Stimulated activated naive CD8-positive, alpha-beta T cell treated with anti-CD3 and anti-CD28 coated beads, Interleukin-15, amount 100 ng/mL, for 72 hours (primary cell): ENCODE measurements around the gene CALY.
A peak's percentile ranks its signal among the peaks of the same experiment; 100 is the strongest.

Experiments used
- ATAC-seq: fragments of 150-1000 bp; cut with Tn5 transposase; 2 replicates; pipeline ENCODE4 v1.10.0; 2021; ENCODE audit warnings: mild to moderate bottlenecking, moderate library complexity
- DNase-seq, 2 donors: peaks; one replicate each; pipeline ENCODE4 v3.0.0; 2021 to 2022
- H3K27ac Mint-ChIP-seq, 2 donors: one replicate each; pipeline ENCODE4 v1.8.0; 2022; ENCODE audit warnings: mild to moderate bottlenecking in 2 of 2, mixed read lengths in 2 of 2, moderate library complexity in 2 of 2
- H3K27me3 Mint-ChIP-seq: one replicate; pipeline ENCODE4 v1.8.0; 2022; ENCODE audit warnings: mixed read lengths
- H3K4me1 Mint-ChIP-seq: one replicate; pipeline ENCODE4 v1.8.0; 2022; ENCODE audit warnings: mild to moderate bottlenecking, mixed read lengths
- H3K4me3 Mint-ChIP-seq, 2 donors: one replicate each; pipeline ENCODE4 v1.8.0; 2022; ENCODE audit warnings: mild to moderate bottlenecking in 2 of 2, mixed read lengths in 2 of 2, moderate library complexity in 1 of 2
- H3K9me3 Mint-ChIP-seq, 2 donors: one replicate each; pipeline ENCODE4 v1.8.0; 2022; ENCODE audit warnings: mixed read lengths in 2 of 2

The CALY gene

DNA sequence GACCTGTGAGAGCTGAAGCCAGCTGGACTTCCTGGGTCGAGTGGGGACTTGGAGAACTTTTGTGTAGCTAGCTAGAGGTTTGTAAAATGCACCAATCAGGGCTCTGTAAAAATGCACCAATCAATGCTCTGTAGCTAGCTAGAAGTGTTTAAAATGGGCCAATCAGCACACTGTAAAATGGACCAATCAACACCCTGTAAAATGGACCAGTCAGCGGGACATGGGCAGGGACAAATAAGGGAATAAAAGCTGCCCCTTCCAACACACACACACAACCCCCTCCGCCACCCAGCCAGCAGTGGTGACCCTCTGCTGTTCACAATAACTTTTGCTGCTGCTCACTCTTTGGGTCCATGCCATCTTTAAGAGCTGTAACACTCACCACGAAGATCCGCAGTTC is 20.8 kb downstream of the CALY start:
- Mint-ChIP-seq H3K27ac (no peak overlapping the region), H3K27me3 (peaks cover 21% of the 10 kb centered on the region), H3K4me3 (no peak overlapping the region), H3K9me3 (no peaks in the 10 kb centered on the region), H3K4me1 (peaks cover 31% of the 10 kb centered on the region)
- ATAC-seq (no peak), DNase-seq (no peak)

DNA sequence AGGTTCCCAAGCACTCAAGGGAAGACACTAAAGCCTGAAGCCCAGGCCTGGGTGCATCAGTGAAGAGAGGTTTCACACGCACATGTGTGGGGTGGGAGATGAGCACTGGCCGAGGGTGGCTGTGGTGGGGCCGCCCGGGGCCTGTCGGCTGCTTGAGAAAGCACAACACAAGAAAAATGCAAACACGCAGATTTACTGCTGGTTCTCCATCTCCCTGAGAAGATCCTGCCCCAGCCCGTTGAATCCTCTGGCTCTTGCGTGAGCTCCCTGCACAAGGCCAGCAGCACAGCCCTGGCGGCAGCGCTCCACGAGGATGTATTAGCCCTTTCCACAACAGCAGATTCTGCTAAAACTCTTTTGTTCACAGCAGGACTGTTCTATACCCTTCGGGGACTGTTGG is 21.8 kb downstream of the CALY start:
- H3K4me3 Mint-ChIP-seq: no peak overlapping the region
- H3K4me1 Mint-ChIP-seq: peaks cover 33% of the 10 kb centered on the region

DNA sequence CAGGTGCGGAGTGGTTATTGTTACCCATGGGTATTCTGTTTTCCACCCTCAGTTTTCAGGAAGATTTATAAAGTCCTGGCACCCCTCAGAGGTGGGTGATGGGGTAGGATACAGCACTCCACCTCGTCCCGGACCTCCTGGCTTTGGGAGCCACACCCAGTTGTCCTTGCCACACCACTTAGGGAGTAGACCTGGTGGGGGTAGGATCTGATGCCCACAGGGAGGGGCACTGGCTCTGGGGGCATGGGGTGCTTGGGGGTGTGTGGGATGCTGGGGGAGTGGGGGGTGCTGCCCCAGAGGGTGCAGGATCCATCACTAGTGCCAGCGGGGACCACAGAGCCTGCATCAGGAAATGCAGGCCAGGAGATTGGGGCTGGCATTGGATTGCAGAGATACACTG is 23.5 kb downstream of the CALY start:
- peaks cover 29% of the 10 kb centered on the region for H3K4me1 Mint-ChIP-seq
- no peak for ATAC-seq
- H3K27me3 Mint-ChIP-seq: no peaks in the 10 kb centered on the region
- H3K9me3 Mint-ChIP-seq: no peaks in the 10 kb centered on the region
- H3K27ac Mint-ChIP-seq: peak overlapping the region in 1 of 2 donors; percentile 33
- no peak overlapping the region for H3K4me3 Mint-ChIP-seq
- no peak for DNase-seq

More for the DNA sequence above, 21.8 kb downstream of the CALY start:
- DNase-seq (no peak), ATAC-seq (no peak)
- Mint-ChIP-seq H3K27ac (no peak overlapping the region), H3K9me3 (no peaks in the 10 kb centered on the region), H3K27me3 (peaks cover 12% of the 10 kb centered on the region)

DNA sequence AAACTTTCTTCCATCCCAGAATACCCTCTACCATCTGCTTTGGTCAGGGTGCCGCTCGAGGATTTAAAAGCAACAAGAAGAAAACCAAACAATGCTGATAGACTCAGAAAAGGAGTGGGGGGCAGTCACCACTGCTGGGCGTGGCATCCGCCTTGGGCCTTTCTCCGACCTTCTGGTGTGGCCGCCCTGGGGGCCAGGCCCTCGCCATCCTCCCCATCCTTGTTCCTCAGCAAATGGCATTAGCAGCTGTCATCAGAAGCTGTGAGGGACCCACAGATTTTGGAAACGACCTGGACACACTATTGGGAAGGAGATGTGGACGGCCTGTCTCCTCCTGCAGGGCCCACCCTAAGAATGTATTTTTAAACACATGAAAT is 23.9 kb downstream of the CALY start:
- H3K4me1 Mint-ChIP-seq: peaks cover 31% of the 10 kb centered on the region
- H3K27ac Mint-ChIP-seq: no peak overlapping the region
- H3K4me3 Mint-ChIP-seq: no peak overlapping the region
- no peaks in the 10 kb centered on the region for H3K27me3 Mint-ChIP-seq
- ATAC-seq: no peak
- H3K9me3 Mint-ChIP-seq: no peaks in the 10 kb centered on the region
- no peak for DNase-seq

DNA sequence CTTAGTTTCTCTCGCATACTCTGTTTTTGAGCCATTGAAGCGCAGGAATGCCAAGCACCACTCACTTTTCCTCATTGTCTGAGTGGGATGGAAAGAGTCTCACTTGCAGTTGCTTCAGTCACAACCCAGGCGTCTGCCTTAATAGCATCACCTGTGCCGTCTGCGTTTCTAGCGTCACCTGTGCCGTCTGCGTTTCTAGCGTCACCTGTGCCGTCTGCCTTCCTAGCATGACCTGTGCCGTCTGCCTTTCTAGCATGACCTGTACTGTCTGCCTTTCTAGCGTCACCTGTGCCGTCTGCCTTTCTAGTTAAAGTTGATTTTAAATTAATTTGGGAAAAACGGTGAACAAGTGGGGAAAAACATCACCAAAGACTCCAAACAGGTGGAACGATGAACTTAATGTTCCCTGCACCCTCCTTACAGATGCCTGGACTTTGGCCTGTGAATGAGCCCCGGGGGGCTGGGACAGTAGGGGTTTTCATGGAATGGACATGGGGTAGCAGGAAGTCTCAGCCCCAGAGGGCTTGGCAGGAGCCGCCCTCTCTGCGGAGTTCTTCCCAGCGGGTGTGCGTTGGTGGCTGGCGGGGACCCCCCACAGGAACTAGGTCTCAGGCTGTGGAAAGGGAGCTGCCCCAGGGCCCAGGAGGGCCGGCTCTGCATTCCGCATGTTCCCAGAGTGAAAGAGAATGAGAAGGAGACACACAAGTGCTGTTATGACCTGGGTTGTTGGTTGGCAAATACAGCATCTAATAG is 24.5 kb downstream of the CALY start:
- H3K4me3 Mint-ChIP-seq: no peak overlapping the region
- H3K4me1 Mint-ChIP-seq: peaks cover 37% of the 10 kb centered on the region
- H3K9me3 Mint-ChIP-seq: no peaks in the 10 kb centered on the region
- peak overlapping the region in 1 of 2 donors; percentile 49 for H3K27ac Mint-ChIP-seq
- no peak for ATAC-seq
- DNase-seq: no peak
- H3K27me3 Mint-ChIP-seq: no peaks in the 10 kb centered on the region

DNA sequence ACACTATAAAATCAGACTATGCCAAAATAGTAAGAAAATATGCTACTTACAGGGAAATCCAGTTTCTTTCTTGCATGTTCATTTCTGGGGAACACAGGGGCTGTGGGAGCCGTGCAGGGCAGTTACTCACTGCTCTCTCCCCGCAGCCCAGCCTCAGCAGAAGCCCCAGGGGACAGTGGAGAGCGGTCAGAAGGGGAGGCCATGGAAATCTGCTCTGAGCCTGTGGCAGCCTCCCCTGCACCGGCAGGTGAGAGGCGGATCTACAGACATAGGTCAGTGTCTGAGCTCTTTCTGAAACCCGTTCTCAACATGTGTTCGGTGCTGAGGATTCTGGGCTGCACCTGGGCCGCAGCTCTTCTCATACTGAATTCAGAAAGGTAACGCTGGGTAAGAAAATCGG is 25.1 kb downstream of the CALY start:
- no peaks in the 10 kb centered on the region for H3K27me3 Mint-ChIP-seq
- H3K9me3 Mint-ChIP-seq: no peaks in the 10 kb centered on the region
- no peak overlapping the region for H3K4me3 Mint-ChIP-seq
- DNase-seq (no peak), ATAC-seq (no peak)
- H3K4me1 Mint-ChIP-seq: peaks cover 38% of the 10 kb centered on the region
- no peak overlapping the region for H3K27ac Mint-ChIP-seq

DNA sequence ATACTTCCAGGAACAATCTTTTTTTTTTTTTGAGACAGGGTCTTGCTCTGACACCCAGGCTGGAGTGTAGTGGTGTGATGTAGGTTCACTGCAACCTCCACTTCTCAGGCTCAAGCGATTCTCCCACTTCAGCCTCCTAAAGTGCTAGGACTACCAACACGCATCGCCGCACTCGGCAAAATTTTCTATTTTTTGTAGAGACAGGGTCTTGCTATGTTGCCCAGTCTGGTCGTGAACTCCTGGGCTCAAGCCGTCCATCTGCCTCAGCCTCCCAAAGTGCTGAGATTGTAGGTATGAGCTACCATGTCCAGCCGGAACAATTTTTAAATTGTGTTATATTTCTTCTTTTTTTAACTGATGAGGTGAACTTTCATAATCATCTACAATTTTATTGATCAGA is 25.9 kb downstream of the CALY start:
- Mint-ChIP-seq H3K4me3 (no peak overlapping the region), H3K27me3 (no peaks in the 10 kb centered on the region), H3K4me1 (peaks cover 34% of the 10 kb centered on the region), H3K27ac (no peak overlapping the region), H3K9me3 (no peaks in the 10 kb centered on the region)
- ATAC-seq: no peak
- DNase-seq: no peak

DNA sequence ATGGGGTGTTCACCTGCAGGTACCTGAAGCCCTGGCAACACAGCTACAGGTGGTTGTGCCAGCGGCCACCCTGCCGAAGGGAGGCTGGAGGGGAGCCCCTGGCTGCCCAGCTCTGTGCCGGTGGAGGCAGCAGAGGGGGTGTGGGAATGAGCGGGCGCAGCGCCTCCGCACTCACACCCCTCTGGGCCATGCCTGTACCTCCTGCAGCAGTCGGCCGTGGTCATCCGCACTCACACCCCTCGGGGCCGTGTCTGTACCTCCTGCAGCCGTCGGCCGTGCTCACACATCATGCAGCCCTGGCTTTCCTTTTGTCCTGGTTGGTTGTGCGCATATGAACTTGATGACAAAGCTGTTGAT is 26.3 kb downstream of the CALY start:
- Mint-ChIP-seq H3K27ac (no peak overlapping the region), H3K4me1 (peaks cover 38% of the 10 kb centered on the region), H3K9me3 (no peaks in the 10 kb centered on the region), H3K27me3 (no peaks in the 10 kb centered on the region), H3K4me3 (no peak overlapping the region)
- ATAC-seq (no peak), DNase-seq (no peak)

DNA sequence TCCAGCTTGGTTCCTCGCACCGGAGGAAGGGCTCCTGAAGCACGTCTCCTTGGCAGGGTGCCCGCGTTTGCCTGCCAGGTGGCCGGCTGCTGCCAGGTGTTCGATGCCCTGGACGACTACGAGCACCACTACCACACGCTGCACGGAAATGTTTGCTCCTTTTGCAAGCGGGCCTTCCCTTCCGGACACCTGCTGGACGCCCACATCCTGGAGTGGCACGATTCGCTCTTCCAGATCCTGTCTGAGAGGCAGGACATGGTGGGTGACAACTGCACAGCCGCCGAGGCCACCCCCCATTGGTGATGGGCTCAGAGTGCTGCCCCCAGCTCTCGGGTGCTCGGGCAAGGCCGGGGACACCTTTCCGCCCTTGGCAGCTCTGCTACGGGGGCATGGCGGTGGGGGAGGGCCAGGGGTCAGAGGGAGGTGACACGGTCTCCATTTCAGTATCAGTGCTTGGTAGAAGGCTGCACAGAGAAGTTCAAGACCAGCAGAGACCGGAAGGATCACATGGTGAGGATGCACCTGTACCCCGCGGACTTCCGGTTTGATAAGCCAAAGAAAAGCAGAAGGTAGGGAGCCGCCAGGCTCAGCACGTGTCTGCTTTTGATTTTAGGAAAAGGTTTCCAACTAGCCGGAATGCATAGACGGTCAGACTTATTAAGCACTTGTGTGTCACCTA is 26.8 kb downstream of the CALY start:
- ATAC-seq (no peak), DNase-seq (no peak)
- Mint-ChIP-seq H3K4me3 (peak overlapping the region; percentile 72 to 90), H3K27me3 (no peaks in the 10 kb centered on the region), H3K9me3 (no peaks in the 10 kb centered on the region), H3K27ac (no peak overlapping the region), H3K4me1 (peaks cover 43% of the 10 kb centered on the region)

DNA sequence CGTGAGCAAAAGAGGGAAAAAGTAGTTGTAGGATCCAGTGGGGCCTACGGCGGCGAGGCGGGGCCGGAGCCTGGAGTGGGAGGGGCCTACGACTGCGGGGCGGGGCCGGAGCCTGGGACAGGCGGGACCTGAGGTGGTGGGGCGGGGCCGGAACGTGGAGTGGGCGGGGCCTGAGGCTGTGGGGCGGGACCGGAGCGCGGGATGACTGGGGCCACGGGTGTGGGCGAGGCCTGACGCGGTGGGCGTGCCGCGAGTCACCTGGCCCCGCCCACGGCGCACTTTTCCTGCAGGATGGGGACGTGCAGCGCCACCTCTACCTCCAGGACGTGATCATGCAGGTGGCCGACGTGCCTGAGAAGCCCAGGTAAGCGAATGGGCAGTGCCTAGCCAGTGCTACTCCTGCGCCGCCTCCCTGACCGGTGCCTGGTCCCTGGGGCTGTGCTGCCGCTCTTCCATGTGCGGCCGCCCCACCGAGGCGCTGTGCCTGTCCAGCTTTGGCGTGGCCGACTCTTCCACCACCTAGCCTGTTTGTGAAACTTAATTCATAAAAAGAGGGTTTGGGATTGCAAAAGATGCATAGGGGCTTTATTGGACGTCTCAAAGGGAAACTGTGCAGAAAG is 27.5 kb downstream of the CALY start:
- Mint-ChIP-seq H3K4me1 (peaks cover 39% of the 10 kb centered on the region), H3K4me3 (peak overlapping the region; percentile 72 to 90), H3K27me3 (no peaks in the 10 kb centered on the region), H3K27ac (peak overlapping the region in 1 of 2 donors; percentile 95), H3K9me3 (no peaks in the 10 kb centered on the region)
- peak; percentile 82 for ATAC-seq
- DNase-seq: peak; percentile 91 to 94

DNA sequence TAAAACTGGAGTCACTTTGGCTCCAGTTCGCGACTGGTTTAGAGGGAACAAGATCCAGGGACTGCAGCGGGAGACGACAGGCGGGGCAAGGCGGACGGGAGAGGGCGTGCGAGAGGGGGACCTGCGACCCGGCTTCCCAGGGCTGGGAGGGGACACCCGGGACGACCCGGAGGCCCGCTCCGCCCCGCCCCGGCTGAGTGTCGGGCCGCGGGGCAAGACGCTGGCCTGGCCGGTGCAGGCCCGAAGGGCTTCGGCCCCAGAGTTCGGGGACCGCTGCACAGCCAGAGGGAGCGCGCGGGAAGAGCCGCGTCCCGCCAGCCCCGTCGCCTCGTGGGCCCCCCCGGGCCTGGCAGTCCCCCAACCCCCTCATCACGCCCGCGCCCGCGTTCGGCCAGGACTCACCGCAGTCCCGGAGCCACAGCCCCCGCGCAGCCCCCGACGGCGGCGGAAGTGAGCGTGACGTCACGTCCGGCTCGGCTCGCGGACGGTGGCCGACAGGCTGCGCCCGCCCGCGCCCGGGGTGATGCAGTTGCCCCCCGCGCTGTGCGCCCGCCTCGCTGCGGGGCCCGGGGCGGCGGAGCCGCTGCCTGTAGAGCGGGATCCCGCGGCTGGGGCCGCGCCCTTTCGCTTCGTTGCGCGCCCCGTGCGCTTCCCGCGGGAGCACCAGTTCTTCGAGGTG is 28.1 kb downstream of the CALY start, which contains the start of the genes TUBGCP2 and ZNF511:
Gene TUBGCP2 (minus strand): TSS at position 452 of the 679 bp plus-strand sequence. CDS start 5,931 bp downstream, outside the sequence.
Gene ZNF511 (plus strand): TSS at position 494 of the 679 bp plus-strand sequence. CDS start 30 bp downstream, at position 524.
- Mint-ChIP-seq H3K27ac (peak within 1 kb of the TSS; percentile 98 to 99), H3K4me1 (peaks cover 41% of the 10 kb centered on the region), H3K27me3 (no peaks in the 10 kb centered on the region), H3K9me3 (no peaks in the 10 kb centered on the region), H3K4me3 (peak within 1 kb of the TSS; percentile 95)
- ATAC-seq (peak; percentile 88), DNase-seq (peak; percentile 90 to 93)

DNA sequence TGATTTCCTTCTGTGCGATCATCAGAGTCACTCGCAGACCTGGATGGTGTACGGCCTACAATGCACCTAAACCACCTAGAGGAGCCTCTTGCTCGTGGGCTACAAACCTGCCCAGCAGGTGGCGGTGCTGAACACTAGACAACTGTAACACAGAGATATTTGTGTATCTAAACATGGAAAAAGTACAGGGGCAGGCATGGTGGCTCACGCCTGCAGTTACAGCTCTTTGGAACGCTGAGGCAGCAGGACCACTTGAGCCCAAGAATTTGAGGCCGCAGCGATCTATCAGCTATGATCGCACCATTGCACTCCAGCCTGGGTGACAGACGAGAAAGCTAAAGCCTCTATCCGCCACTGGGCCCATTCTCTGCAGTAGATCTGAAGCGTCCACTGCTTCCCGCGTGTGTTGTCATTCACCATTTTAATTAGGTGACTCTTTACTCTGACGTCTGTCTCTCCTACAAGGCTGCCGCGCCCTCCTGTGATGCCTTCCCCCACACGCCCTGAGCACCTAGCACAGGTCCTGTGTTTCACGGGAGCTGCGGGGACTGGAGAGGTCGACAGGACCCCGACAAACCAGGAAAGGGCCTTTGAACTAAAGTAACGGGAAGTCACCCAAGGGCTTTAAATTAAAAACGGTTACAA is 28.8 kb downstream of the CALY start:
- peak overlapping the region; percentile 95 for H3K4me3 Mint-ChIP-seq
- H3K4me1 Mint-ChIP-seq: peaks cover 45% of the 10 kb centered on the region

DNA sequence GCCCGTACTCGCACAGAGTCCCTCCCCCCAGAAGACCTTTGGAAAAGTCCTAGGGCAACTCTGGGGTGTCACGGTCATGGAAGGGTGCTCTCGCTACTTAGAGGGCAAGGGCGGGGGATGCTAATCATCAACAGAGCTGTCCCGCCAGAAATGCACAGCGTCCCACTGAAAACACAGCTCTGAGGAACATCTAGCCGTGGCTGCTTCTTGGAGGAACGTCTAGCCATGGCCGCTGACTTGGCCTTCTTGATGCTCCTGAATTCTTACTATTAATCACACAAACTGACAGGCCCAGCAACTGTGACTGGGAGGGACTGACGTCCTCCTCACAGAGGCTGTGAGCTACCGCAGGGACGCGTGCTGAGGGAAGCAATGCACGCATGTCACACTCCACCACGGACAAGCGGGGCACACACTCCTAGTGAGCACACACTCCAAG is 29.7 kb downstream of the CALY start:
- H3K27me3 Mint-ChIP-seq: no peaks in the 10 kb centered on the region
- no peaks in the 10 kb centered on the region for H3K9me3 Mint-ChIP-seq
- H3K4me3 Mint-ChIP-seq: peak overlapping the region; percentile 95
- peak overlapping the region in 1 of 2 donors; percentile 80 for H3K27ac Mint-ChIP-seq
- DNase-seq (no peak), ATAC-seq (no peak)
- peaks cover 45% of the 10 kb centered on the region for H3K4me1 Mint-ChIP-seq

More for the DNA sequence above, 28.8 kb downstream of the CALY start:
- peak overlapping the region; percentile 98 to 99 for H3K27ac Mint-ChIP-seq
- no peaks in the 10 kb centered on the region for H3K9me3 Mint-ChIP-seq
- peak; percentile 70 for ATAC-seq
- peak; percentile 75 to 87 for DNase-seq
- H3K27me3 Mint-ChIP-seq: no peaks in the 10 kb centered on the region

DNA sequence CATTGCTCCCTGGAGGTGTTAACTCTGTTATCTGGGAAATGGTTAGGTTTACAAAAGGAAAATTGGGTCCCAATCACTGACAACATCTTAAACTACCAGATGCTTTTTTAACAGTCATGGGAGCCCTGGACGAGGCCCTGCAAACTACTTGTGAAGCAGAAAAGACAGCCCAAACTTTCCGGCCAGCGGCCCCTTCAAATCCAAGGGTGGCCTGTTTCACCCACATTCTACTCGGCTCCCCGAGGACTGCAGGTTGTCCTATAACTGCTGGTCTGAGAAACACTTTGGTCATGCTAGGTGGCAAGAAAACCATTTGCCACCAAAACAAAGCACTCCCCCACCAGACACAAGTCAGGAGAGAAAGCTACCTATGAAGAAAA is 30.6 kb downstream of the CALY start:
- peaks cover 45% of the 10 kb centered on the region for H3K4me1 Mint-ChIP-seq
- no peak overlapping the region for H3K4me3 Mint-ChIP-seq
- no peaks in the 10 kb centered on the region for H3K27me3 Mint-ChIP-seq
- no peak overlapping the region for H3K27ac Mint-ChIP-seq
- ATAC-seq: no peak
- DNase-seq: no peak
- no peaks in the 10 kb centered on the region for H3K9me3 Mint-ChIP-seq

DNA sequence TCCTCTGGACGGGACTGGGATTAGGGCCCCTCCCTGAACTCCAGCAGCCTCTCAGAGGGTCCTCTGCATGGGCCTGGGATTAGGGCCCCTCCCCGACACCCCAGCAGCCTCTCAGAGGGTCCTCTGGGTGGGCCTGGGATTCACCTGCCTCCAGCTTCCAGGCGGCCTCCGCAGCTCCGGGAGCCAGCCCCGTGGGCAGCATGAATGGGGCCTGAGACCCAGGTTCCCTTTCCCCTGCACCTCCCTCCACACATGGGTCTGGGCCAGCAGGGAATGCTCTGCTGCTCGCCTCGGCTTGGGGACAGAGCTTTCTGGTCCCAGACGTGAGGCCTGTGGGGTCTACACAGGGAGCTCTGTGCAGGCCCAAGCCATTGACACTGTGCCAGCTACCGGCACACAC is 33.5 kb downstream of the CALY start:
- no peak for ATAC-seq
- H3K27ac Mint-ChIP-seq: no peak overlapping the region
- peaks cover 35% of the 10 kb centered on the region for H3K4me1 Mint-ChIP-seq

More for the DNA sequence above, 33.5 kb downstream of the CALY start:
- no peak overlapping the region for H3K4me3 Mint-ChIP-seq
- no peaks in the 10 kb centered on the region for H3K9me3 Mint-ChIP-seq
- H3K27me3 Mint-ChIP-seq: no peaks in the 10 kb centered on the region
- DNase-seq: no peak
